SU-DHL-6 (cell line): ENCODE measurements around the gene TCF12.
"Not testable (repeated sequence)": the region's sequence is repeated elsewhere in the genome, so short reads cannot be mapped to it uniquely, and the experiment has no call there.

Experiments
- CTCF ChIP-seq: fragments of 200-600 bp; sonication (generic); IDR thresholded peaks from one replicate; pipeline ENCODE4 v1.5.1; 2017; ENCODE audit warnings: antibody characterized with exemption, mild to moderate bottlenecking, low read length, moderate library complexity; ENCODE audit not compliant: insufficient read depth, poor library complexity, severe bottlenecking
- EZH2phosphoT487 ChIP-seq: fragments of 200-600 bp; sonication (generic), shearing (Covaris generic); conservative IDR thresholded peaks from 2 replicates; pipeline ENCODE4 v1.6.1; 2018; ENCODE audit warnings: mild to moderate bottlenecking, antibody characterized with exemption, low read length, moderate library complexity, mixed read lengths

- TF ChIP-seq CTCF, EZH2phosphoT487: not testable (repeated sequence)
Observed at GRCh38 chr15:56955011-56955410, 36.6 kb downstream of the TCF12 start.
